ENCODE data around the gene CCDC60. TPM values are rescaled to one million over a fixed set of nuclear protein-coding genes. Genes with fewer than 3 reads are reported as not detected.

CCDC60 gene
- total RNA-seq, 1 experiment from 2014 or later: not detected

- no peak overlapping the region for H3K4me2 ChIP-seq (ENCODE audit: low read length)
- no peaks in the 10 kb centered on the region for H3K9me3 ChIP-seq (ENCODE audit: control insufficient read depth in 1 of 2, insufficient read depth in 1 of 2, low read depth in 1 of 2, low read length in 2 of 2)
- no peaks in the 10 kb centered on the region for H3K4me1 ChIP-seq (ENCODE audit: control insufficient read depth in 1 of 2, insufficient read depth in 2 of 2, low read length in 2 of 2)
- H3K36me3 ChIP-seq (ENCODE audit: control insufficient read depth in 1 of 2, insufficient read depth in 2 of 2, low read length in 2 of 2): no peaks in the 10 kb centered on the region
- no peak overlapping the region for H3K27ac ChIP-seq (ENCODE audit: low read depth, low read length)
- intact Hi-C loops (cut with micrococcal nuclease): no loop called here
- ChIA-PET POLR2A (no interaction called here), CTCF (no interaction called here), RAD21 (ENCODE audit: low non-redundant PET in 1 of 2, low total read pairs in 2 of 2, uncharacterized antibody in 2 of 2, unreplicated experiment in 2 of 2) (no interaction called here)
- BruUV-seq (replicated peaks): no TSS peak
- DNase-seq (ENCODE audit: low read depth, low spot score) (no peak), ATAC-seq (no peak)
- TF ChIP-seq REST (IDR thresholded peaks at IDR 0.05; ENCODE audit: low read depth) (no peak), EGR1 (IDR thresholded peaks at IDR 0.05; ENCODE audit: low read depth) (no peak), SIN3A (IDR thresholded peaks at IDR 0.05; ENCODE audit: low read depth) (no peak), POLR2AphosphoS5 (IDR thresholded peaks at IDR 0.05; ENCODE audit: low read depth, low read length) (no peak), ELF1 (IDR thresholded peaks at IDR 0.05; ENCODE audit: borderline replicate concordance, low read depth) (no peak), FOSL1 (IDR thresholded peaks at IDR 0.05; ENCODE audit: low read depth) (no peak), SRF (IDR thresholded peaks at IDR 0.05; ENCODE audit: low read depth) (no peak), TCF7L2 (IDR thresholded peaks at IDR 0.05; ENCODE audit: borderline replicate concordance, extremely low read depth, insufficient read depth, insufficient read length) (no peak), ZNF274 (IDR thresholded peaks at IDR 0.05; ENCODE audit: low read depth, low read length) (no peak)
- no peaks in the 10 kb centered on the region for H4K20me1 ChIP-seq (ENCODE audit: insufficient read depth)
- H3K9me2 ChIP-seq (ENCODE audit: insufficient read depth): no peaks in the 10 kb centered on the region
- H3K9ac ChIP-seq (ENCODE audit: low read length): no peak overlapping the region
- no peaks in the 10 kb centered on the region for H3K79me2 ChIP-seq (ENCODE audit: insufficient read depth, low read length)
- no peak overlapping the region for H2AFZ ChIP-seq (ENCODE audit: low read depth, low read length, poor library complexity, severe bottlenecking)
- H3K27me3 ChIP-seq (ENCODE audit: insufficient read depth, low read length): peaks cover 19% of the 10 kb centered on the region
- no peak overlapping the region for H3K4me3 ChIP-seq (replicated peaks in 1 of 2; ENCODE audit: low read depth in 1 of 2, low read length in 2 of 2)
Observed at GRCh38 chr12:119319638-119320037, 14.9 kb upstream of the CCDC60 start.

Measured in HCT116 (cell line).